HepG2 (cell line): ENCODE data around the gene GPATCH8. TPM values are rescaled to one million over a fixed set of nuclear protein-coding genes. Genes with fewer than 3 reads are reported as not detected.

ENCODE experiments used
- ATAC-seq: fragments of 200-7000 bp; cut with Tn5 transposase; 3 replicates; pipeline ENCODE4 v1.9.1; 2020; ENCODE audit warnings: mild to moderate bottlenecking, moderate library complexity
- BruUV-seq: library from RNA; stranded (reverse); fragments of 400-500 nt; replicated peaks from 2 replicates; lab custom pipeline; 2021; lab: Mats Ljungman, UMichigan
- CTCF ChIA-PET: fragments of 300-600 bp; formaldehyde crosslinking; extraction: SDS; loops from one replicate; lab custom pipeline; 2021; ENCODE audit warnings: low total read pairs, inconsistent platforms, low intra/inter-chr PET ratio; lab: Yijun Ruan, JAX
- POLR2A ChIA-PET: fragments of 350-600 bp; sonication (Branson Sonifier 250); formaldehyde crosslinking; loops from one replicate; lab custom pipeline; 2020; ENCODE audit warnings: antibody characterized with exemption, inconsistent platforms; lab: Yijun Ruan, JAX
- DNase-seq: peaks from one replicate; pipeline ENCODE4 v3.0.0-alpha.2; 2015; ENCODE audit warnings: low spot score
- FAIRE-seq: peaks from 3 replicates; lab custom pipeline; 2011; peaks lifted over from hg19 to GRCh38; lab: Jason Lieb, UNC
- H2AFZ ChIP-seq: one replicate; pipeline ENCODE4 v1.6.1; 2011; ENCODE audit warnings: low read length, inconsistent platforms
- H3K27ac ChIP-seq: fragments of 300-600 bp; 3 replicates; pipeline ENCODE4 v1.8.0; 2011; ENCODE audit warnings: mixed run types, mild to moderate bottlenecking, mixed read lengths, low read length, inconsistent platforms; ENCODE audit not compliant: insufficient read depth; ENCODE audit errors: extremely low read length
- H3K27me3 ChIP-seq, 2 experiments: fragments of 200-600 bp in 1 of 2; 2 replicates in 1 of 2; 3 replicates in 1 of 2; pipeline versions ENCODE4 v1.6.0 to v1.8.0; 2011; ENCODE audit warnings: low read length in 2 of 2, mild to moderate bottlenecking in 2 of 2, moderate library complexity in 2 of 2, inconsistent platforms in 1 of 2; ENCODE audit not compliant: insufficient read depth in 2 of 2, control insufficient read depth in 1 of 2
- H3K36me3 ChIP-seq, 2 experiments: fragments of 200-600 bp in 1 of 2; replicated peaks in 1 of 2; 2 replicates in 1 of 2; 3 replicates in 1 of 2; pipeline versions ENCODE4 v1.5.1 to v1.8.0; 2011; ENCODE audit warnings: low read length in 2 of 2, inconsistent platforms in 1 of 2; ENCODE audit not compliant: insufficient read depth in 2 of 2, control insufficient read depth in 1 of 2
- H3K4me1 ChIP-seq: 2 replicates; pipeline ENCODE4 v1.5.1; 2012; ENCODE audit warnings: low read length, inconsistent platforms; ENCODE audit not compliant: insufficient read depth
- H3K4me2 ChIP-seq: 2 replicates; pipeline ENCODE4 v1.6.0; 2011; ENCODE audit warnings: low read depth, low read length, inconsistent platforms
- H3K4me3 ChIP-seq, 3 experiments: fragments of 200-600 bp in 1 of 3; sonication (generic), shearing (Covaris generic) in 1 of 3; replicated peaks in 1 of 3; 2 replicates each; pipeline ENCODE4 v1.5.1; 2011 to 2016; ENCODE audit warnings: low read length in 3 of 3, inconsistent platforms in 2 of 3, low read depth in 2 of 3, mild to moderate bottlenecking in 2 of 3, control low read depth in 1 of 3, mixed read lengths in 1 of 3; ENCODE audit not compliant: insufficient read depth in 1 of 3
- H3K79me2 ChIP-seq: one replicate; pipeline ENCODE4 v1.6.1; 2011; ENCODE audit warnings: low read length, inconsistent platforms; ENCODE audit not compliant: insufficient read depth
- H3K9ac ChIP-seq: 2 replicates; pipeline ENCODE4 v1.6.0; 2011; ENCODE audit warnings: mild to moderate bottlenecking, low read depth, low read length, inconsistent platforms; ENCODE audit not compliant: insufficient read depth
- H3K9me3 ChIP-seq: 2 replicates; pipeline ENCODE4 v1.5.1; 2012; ENCODE audit warnings: mild to moderate bottlenecking, low read length
- H4K20me1 ChIP-seq: 2 replicates; pipeline ENCODE4 v1.6.0; 2011; ENCODE audit warnings: inconsistent platforms, mild to moderate bottlenecking, low read length, moderate library complexity; ENCODE audit not compliant: insufficient read depth
- BATF2 ChIP-seq: sonication (generic); formaldehyde crosslinking; IDR thresholded peaks from 2 replicates; pipeline ENCODE4 v1.8.0; 2022; ENCODE audit warnings: mild to moderate bottlenecking, missing genetic modification reagents, moderate library complexity
- CBX5 ChIP-seq: sonication (generic); formaldehyde crosslinking; IDR thresholded peaks from 2 replicates; pipeline ENCODE4 v1.4.0; 2020; ENCODE audit warnings: missing genetic modification reagents, borderline replicate concordance
- DNMT3B ChIP-seq: conservative IDR thresholded peaks from 2 replicates; pipeline ENCODE4 v1.6.1; 2016; ENCODE audit warnings: missing biosample characterization, control low read depth
- DPF2 ChIP-seq: sonication (generic); formaldehyde crosslinking; IDR thresholded peaks from 2 replicates; pipeline ENCODE4 v1.4.0; 2020; ENCODE audit warnings: mild to moderate bottlenecking, low read depth, missing genetic modification reagents, borderline replicate concordance
- ERF ChIP-seq: IDR thresholded peaks from 2 replicates; pipeline ENCODE4 v1.6.1; 2018; ENCODE audit warnings: missing biosample characterization, missing genetic modification reagents
- GTF2F1 ChIP-seq: fragments of 150-350 bp; IDR thresholded peaks from 2 replicates; pipeline ENCODE4 v1.6.1; 2014; ENCODE audit warnings: low read length
- IRF2 ChIP-seq: IDR thresholded peaks from 2 replicates; pipeline ENCODE4 v1.6.1; 2018; ENCODE audit warnings: missing genetic modification reagents, missing compliant biosample characterization
- KAT2B ChIP-seq: fragments of 150-350 bp; IDR thresholded peaks from 2 replicates; pipeline ENCODE4 v1.6.1; 2014; ENCODE audit warnings: low read depth, low read length, borderline replicate concordance
- KDM2A ChIP-seq: sonication (generic); formaldehyde crosslinking; IDR thresholded peaks from 2 replicates; pipeline ENCODE4 v1.4.0; 2020; ENCODE audit warnings: low read depth, missing genetic modification reagents, borderline replicate concordance
- NPAS2 ChIP-seq: sonication (generic); formaldehyde crosslinking; IDR thresholded peaks from 2 replicates; pipeline ENCODE4 v1.8.0; 2022; ENCODE audit warnings: mild to moderate bottlenecking, missing genetic modification reagents, borderline replicate concordance
- NR1H2 ChIP-seq: sonication (generic); formaldehyde crosslinking; IDR thresholded peaks from 2 replicates; pipeline ENCODE4 v1.8.1; 2022; ENCODE audit warnings: low read depth, missing genetic modification reagents, borderline replicate concordance
- PRMT3 ChIP-seq: sonication (generic); formaldehyde crosslinking; IDR thresholded peaks from 2 replicates; pipeline ENCODE4 v1.8.1; 2022; ENCODE audit warnings: low read depth, mild to moderate bottlenecking, moderate library complexity, missing genetic modification reagents, borderline replicate concordance
- TCF7 ChIP-seq: sonication (generic); IDR thresholded peaks from 2 replicates; pipeline ENCODE4 v1.6.1; 2016; ENCODE audit warnings: antibody characterized with exemption, low read depth
- ZMYM4 ChIP-seq: sonication (generic); formaldehyde crosslinking; IDR thresholded peaks from 2 replicates; pipeline ENCODE4 v1.8.1; 2023; ENCODE audit warnings: mild to moderate bottlenecking, missing genetic modification reagents
- ZNF382 ChIP-seq: sonication (generic); formaldehyde crosslinking; IDR thresholded peaks from 2 replicates; pipeline ENCODE4 v1.5.0; 2020; ENCODE audit warnings: missing genetic modification reagents, mild to moderate bottlenecking, borderline replicate concordance
- ZNF674 ChIP-seq: sonication (generic); formaldehyde crosslinking; IDR thresholded peaks from 2 replicates; pipeline ENCODE4 v1.5.0; 2020; ENCODE audit warnings: low read depth, mild to moderate bottlenecking, missing genetic modification reagents
- ZNF775 ChIP-seq: sonication (generic); formaldehyde crosslinking; IDR thresholded peaks from 2 replicates; pipeline ENCODE4 v1.4.0; 2020; ENCODE audit warnings: missing genetic modification reagents, mild to moderate bottlenecking, moderate library complexity, borderline replicate concordance
- ZNF780A ChIP-seq: sonication (generic); formaldehyde crosslinking; IDR thresholded peaks from 2 replicates; pipeline ENCODE4 v1.8.0; 2022; ENCODE audit warnings: mild to moderate bottlenecking, missing genetic modification reagents, moderate library complexity
- ZNF781 ChIP-seq: sonication (generic); formaldehyde crosslinking; IDR thresholded peaks from 2 replicates; pipeline ENCODE4 v1.5.1; 2020; ENCODE audit warnings: borderline replicate concordance, mild to moderate bottlenecking, missing genetic modification reagents; ENCODE audit errors: not compliant biosample characterization
- WGBS: methylation state at CpG from one replicate; pipeline ENCODE4 v1.1.6; 2017; ENCODE audit warnings: low lambda C conversion rate; 5-methylcytosine and 5-hydroxymethylcytosine counted together
- in situ Hi-C: cut with HindIII; loops from 2 replicates; pipeline ENCODE4 v1.10.0; 2017; ENCODE audit warnings: low pct_unique_long_range_greater_than_20kb; ENCODE audit not compliant: extremely low pct_ligation_motif_present
- intact Hi-C: fragments of 100-400 bp; cut with micrococcal nuclease; formaldehyde crosslinking; loops from one replicate; pipeline ENCODE4 v1.10.0; 2022; ENCODE audit not compliant: unreplicated experiment
- polyA plus RNA-seq, 8 experiments: library from polyadenylated mRNA; depleted of rRNA in 3 of 8; stranded (reverse) in 7 of 8; unstranded in 1 of 8; fragments of >200 nt; fragmentation: Illumina TruSeq in 4 of 8; extraction: Trizol in 4 of 8; gene quantifications; 2 replicates each; pipeline versions ENCODE4 v1.2.1 to v1.2.3, GENCODE V29; 2011 to 2016; ENCODE audit warnings: low read depth in 4 of 8, missing spikeins in 1 of 8, mixed read lengths in 1 of 8; ENCODE audit not compliant: insufficient read depth in 1 of 8
- total RNA-seq, 5 experiments: library from RNA; depleted of rRNA; stranded (reverse); fragments of >200 nt; fragmentation: Illumina TruSeq; extraction: Trizol; gene quantifications; 2 replicates each; pipeline ENCODE4 v1.2.3, GENCODE V29; 2016; ENCODE audit warnings: low read depth in 1 of 5
- TF ChIP-seq, protein P1 (sequence below): sonication (generic); formaldehyde crosslinking; IDR thresholded peaks from 2 replicates; pipeline ENCODE4 v1.5.0; 2020; ENCODE audit warnings: mild to moderate bottlenecking, missing genetic modification reagents

GPATCH8 gene
- total and polyA plus RNA-seq, 2 of the 13 experiments (the other 11 are each of a cell fraction or from before 2014, with no cell fraction given) = 20.7 to 21.5 TPM

GRCh38 chr17:44442806-44443205, 60.4 kb downstream of the GPATCH8 start (continued):
- TF ChIP-seq PRMT3 (CRISPR knock-in tag) (no peak), KAT2B (no peak), DPF2 (CRISPR knock-in tag) (no peak), BATF2 (CRISPR knock-in tag) (no peak), GTF2F1 (no peak)
- TF ChIP-seq, protein P1, sequence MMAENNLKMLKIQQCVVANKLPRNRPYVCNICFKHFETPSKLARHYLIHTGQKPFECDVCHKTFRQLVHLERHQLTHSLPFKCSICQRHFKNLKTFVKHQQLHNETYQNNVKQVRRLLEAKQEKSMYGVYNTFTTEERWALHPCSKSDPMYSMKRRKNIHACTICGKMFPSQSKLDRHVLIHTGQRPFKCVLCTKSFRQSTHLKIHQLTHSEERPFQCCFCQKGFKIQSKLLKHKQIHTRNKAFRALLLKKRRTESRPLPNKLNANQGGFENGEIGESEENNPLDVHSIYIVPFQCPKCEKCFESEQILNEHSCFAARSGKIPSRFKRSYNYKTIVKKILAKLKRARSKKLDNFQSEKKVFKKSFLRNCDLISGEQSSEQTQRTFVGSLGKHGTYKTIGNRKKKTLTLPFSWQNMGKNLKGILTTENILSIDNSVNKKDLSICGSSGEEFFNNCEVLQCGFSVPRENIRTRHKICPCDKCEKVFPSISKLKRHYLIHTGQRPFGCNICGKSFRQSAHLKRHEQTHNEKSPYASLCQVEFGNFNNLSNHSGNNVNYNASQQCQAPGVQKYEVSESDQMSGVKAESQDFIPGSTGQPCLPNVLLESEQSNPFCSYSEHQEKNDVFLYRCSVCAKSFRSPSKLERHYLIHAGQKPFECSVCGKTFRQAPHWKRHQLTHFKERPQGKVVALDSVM (CRISPR knock-in tag) = no peak

- no peak for ATAC-seq
- H3K4me1 ChIP-seq = no peaks in the 10 kb centered on the region
- BruUV-seq = no TSS peak
Measured at GRCh38 chr17:44439168-44439567, 64.0 kb downstream of the GPATCH8 start.

More at GRCh38 chr17:44439168-44439567, 64.0 kb downstream of the GPATCH8 start:
- ChIA-PET CTCF (no interaction called here), POLR2A (no interaction called here)
- TF ChIP-seq ZMYM4 (CRISPR knock-in tag) (no peak), ZNF674 (CRISPR knock-in tag) (no peak), IRF2 (CRISPR knock-in tag) (no peak), NPAS2 (no peak), CBX5 (CRISPR knock-in tag) (no peak), NR1H2 (CRISPR knock-in tag) (no peak), ERF (CRISPR knock-in tag) (no peak), ZNF780A (no peak), ZNF382 (CRISPR knock-in tag) (no peak), KDM2A (CRISPR knock-in tag) (no peak), ZNF775 (no peak), DNMT3B (no peak), TCF7 (no peak), ZNF781 (CRISPR knock-in tag) (no peak)
- Histone ChIP-seq H3K27ac (no peak overlapping the region), H3K4me3 (no peak overlapping the region), H3K4me2 (no peak overlapping the region), H3K36me3 (peaks cover 10 to 29% of the 10 kb centered on the region in 2 experiments), H3K79me2 (peaks cover 10% of the 10 kb centered on the region), H2AFZ (no peak overlapping the region), H3K27me3 (no peaks in the 10 kb centered on the region; a peak in 1 of 5 replicates), H3K9ac (no peak overlapping the region), H4K20me1 (no peaks in the 10 kb centered on the region), H3K9me3 (no peaks in the 10 kb centered on the region)
- 95% methylated on average over 3 of the region's 3 CpGs for WGBS
- FAIRE-seq (no peak), DNase-seq (no peak)
- in situ Hi-C loops = no loop called here
- intact Hi-C loops = no loop called here
